GM18907 (cell line): Measurements from ENCODE around the gene TRMT2A.

Experiments used
- ATAC-seq: cut with Tn5 transposase; IDR thresholded peaks from one replicate; pipeline ENCODE4 v1.9.1; 2021; ENCODE audit warnings: mild to moderate bottlenecking, moderate library complexity; ENCODE audit not compliant: unreplicated experiment

Gene TRMT2A

GRCh38 chr22:20107951-20108756 lies 8.9 kb downstream of the TRMT2A start:
- no peak for ATAC-seq

GRCh38 chr22:20107471-20107901 lies 9.5 kb downstream of the TRMT2A start:
- ATAC-seq, result no peak

GRCh38 chr22:20106849-20107237 lies 10.2 kb downstream of the TRMT2A start:
- no peak for ATAC-seq

GRCh38 chr22:20106205-20106848 lies 10.7 kb downstream of the TRMT2A start:
- no peak for ATAC-seq

- no peak for ATAC-seq
Measured at GRCh38 chr22:20105456-20106204, 11.4 kb downstream of the TRMT2A start.

- ATAC-seq, result no peak
Measured at GRCh38 chr22:20102203-20102780, 14.7 kb downstream of the TRMT2A start.

- no peak for ATAC-seq
Measured at GRCh38 chr22:20101638-20102037, 15.4 kb downstream of the TRMT2A start.

GRCh38 chr22:20099099-20099711 lies 17.8 kb downstream of the TRMT2A start:
- ATAC-seq, result no peak

- ATAC-seq, result no peak
Measured at GRCh38 chr22:20096574-20097420, 20.2 kb downstream of the TRMT2A start.

- no peak for ATAC-seq
Measured at GRCh38 chr22:20095521-20095920, 21.5 kb downstream of the TRMT2A start.

GRCh38 chr22:20094197-20094807 lies 22.7 kb downstream of the TRMT2A start:
- no peak for ATAC-seq

GRCh38 chr22:20093418-20094196 lies 23.4 kb downstream of the TRMT2A start:
- ATAC-seq, result no peak

GRCh38 chr22:20092477-20092854 lies 24.6 kb downstream of the TRMT2A start:
- no peak for ATAC-seq

GRCh38 chr22:20091690-20092476 lies 25.1 kb downstream of the TRMT2A start:
- no peak for ATAC-seq

- ATAC-seq, result no peak
Measured at GRCh38 chr22:20090730-20091240, 26.2 kb downstream of the TRMT2A start.

- ATAC-seq, result no peak
Measured at GRCh38 chr22:20089977-20090729, 26.9 kb downstream of the TRMT2A start.
